ENCODE results near the gene MYO1B.

GRCh38 chr2:191459158-191459557 is 214.0 kb downstream of the MYO1B start:
- TF ChIP-seq POLR2AphosphoS5 (IDR thresholded peaks at IDR 0.05; ENCODE audit: low read depth, low read length) (no peak), SIN3A (IDR thresholded peaks at IDR 0.05; ENCODE audit: borderline replicate concordance, insufficient read depth, low read length) (no peak), TAF1 (IDR thresholded peaks at IDR 0.05; ENCODE audit: borderline replicate concordance, insufficient read depth, low read length) (no peak)
